ENCODE measurements around the gene BCL11A.

BCL11A gene

DNA sequence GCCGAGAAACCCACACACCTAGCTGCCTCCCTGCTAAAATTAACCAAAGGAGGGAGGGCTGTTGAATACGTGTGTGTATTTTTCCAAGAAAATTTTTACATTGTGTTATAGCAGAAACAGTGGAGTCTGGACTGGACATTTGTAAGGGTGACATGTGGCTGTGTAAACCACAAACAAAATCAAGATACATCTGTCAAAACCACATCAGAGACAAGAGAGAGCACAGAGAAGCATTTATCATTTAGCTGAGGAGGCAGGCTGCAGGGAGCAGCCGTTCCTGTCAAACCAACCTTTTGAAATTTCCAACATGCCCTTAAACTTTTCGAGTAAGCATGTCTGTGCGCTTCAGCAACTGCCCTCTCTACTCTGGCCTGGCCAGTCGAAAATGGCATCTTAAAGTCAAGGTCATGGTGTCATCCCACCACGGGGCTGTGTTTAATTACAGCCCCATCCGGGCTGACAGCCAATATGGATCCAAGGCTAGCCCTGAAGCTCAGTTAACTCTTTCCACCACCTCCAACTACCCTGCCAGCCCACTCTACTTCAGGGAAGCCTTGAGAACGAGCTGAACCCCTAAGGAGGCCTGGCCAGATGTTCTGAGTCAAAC is 8.4 kb downstream of the BCL11A start:
- DNase-seq (ENCODE audit: low spot score) = no peak

DNA sequence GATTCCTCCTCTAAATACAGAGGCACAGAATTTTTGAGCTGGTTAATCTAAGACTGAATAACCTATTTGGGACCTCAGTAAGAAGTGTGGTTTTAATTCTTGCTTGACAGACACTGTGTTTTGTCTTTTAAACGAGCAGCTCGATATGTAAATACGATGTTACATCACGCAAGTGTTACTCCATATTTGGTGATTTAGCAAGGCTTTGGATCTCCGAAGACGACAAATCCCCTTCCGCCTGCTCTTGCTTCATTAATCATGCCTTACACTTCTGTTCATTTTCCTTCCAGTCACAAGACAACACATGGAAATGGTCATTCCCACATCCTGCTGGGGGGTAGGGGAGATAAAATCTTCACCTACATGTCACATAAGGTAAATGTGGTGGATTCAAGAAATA is 9.4 kb downstream of the BCL11A start:
- DNase-seq (ENCODE audit: low spot score) = no peak

DNA sequence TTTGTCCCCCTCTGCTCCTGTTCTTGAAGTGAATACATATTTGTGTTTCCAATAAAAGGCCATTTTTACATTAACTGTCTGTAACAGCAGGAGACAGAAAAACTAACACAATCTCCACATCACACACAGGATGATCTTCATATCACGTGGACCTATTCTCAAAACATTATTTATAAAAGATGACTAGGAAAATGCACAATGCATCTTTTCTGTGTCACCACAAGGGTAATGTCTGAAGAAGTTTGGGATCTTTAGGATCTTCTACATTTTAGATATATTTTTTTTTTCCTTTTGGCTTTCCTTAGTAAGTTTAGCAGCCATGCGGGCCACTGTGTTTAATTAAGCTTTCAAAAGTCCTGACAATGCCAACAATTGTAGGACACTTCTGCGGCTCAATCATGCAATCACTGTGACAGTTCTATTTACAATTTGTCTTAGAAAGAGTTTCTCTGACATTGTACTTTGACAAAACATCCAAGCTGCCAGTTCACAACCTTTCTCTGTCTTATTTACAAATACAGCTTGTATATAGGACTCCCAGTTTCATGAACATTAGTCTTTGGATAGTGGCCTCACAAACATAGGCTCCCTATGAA is 12.3 kb downstream of the BCL11A start:
- no peak for DNase-seq (ENCODE audit: low spot score)

GRCh38 chr2:60540074-60540473 is 13.4 kb downstream of the BCL11A start:
- no peak for DNase-seq (ENCODE audit: low spot score)

GRCh38 chr2:60539140-60539539 is 14.3 kb downstream of the BCL11A start:
- no peak for DNase-seq (ENCODE audit: low spot score)

DNA sequence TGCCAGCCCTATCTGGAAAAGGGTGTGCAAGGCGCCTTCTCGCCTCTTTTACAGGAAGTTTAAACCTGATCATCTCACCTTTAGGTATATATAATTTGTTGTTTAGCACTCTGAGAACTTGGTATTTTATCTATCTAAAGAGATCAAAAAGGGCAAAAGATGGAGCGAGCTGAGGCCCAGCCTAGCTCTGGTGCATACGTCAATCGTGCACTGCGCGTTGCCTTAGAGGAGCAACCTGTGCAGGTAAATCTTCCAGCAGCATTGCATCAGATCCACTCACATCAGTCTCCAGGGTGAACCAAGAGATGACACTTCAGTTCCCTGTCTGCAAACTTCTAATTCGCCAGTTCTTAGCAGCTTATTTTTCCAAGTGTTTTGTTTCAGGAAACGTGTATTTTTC is 15.4 kb downstream of the BCL11A start:
- no peak for DNase-seq (ENCODE audit: low spot score)

- no peak for DNase-seq (ENCODE audit: low spot score)
Observed at GRCh38 chr2:60536746-60537145, 16.7 kb downstream of the BCL11A start.

GRCh38 chr2:60535685-60536312 is 17.7 kb downstream of the BCL11A start:
- DNase-seq (ENCODE audit: low spot score) = no peak

- no peak for DNase-seq (ENCODE audit: low spot score)
Observed at GRCh38 chr2:60534892-60535684, 18.4 kb downstream of the BCL11A start.

- no peak for DNase-seq (ENCODE audit: low spot score)
Observed at GRCh38 chr2:60534052-60534685, 19.3 kb downstream of the BCL11A start.

DNA sequence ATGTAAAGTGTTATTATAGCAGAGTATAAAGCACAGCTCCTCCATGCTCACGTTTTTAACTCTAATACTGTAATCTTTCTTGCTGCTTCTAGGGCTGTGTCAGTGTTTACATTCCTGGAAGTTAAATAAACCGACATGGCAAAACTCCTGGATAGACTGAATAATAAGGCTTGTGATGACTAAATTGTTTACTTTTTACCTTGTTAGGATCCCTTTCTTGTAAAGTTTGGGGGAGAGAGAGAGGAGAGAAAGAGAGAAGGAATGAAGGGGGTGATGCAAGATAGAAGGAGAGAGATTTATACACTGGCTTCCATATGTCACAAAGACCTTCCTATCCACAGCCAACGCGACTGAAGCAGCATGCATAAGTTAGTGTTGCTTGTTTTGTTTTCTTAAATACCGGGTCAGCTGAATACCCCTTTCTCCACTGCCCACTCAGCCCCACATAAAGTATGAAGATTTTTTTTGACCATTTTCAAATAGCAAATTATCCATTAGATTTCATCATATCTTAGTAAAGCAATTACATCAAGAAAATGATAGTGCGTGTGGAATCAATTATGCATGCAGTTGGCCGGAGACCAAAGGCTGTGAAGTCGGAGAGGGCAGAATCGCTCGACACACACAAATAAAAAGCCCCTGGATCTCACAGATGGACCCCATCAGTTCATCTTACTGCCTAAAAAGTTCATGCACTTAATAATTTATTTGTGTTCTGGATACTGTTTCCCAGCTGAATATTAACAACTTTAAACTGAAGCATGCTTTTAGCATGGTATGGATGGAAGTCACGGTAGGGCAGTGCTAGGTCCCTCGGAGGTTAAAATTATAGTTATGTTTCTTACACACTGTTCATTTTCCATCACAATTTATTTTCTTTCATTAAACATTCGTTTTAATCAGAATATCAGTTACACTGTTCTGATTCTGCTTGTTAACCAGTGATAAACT is 20.1 kb downstream of the BCL11A start:
- no peak for DNase-seq (ENCODE audit: low spot score)

GRCh38 chr2:60532421-60532820 is 21.0 kb downstream of the BCL11A start:
- DNase-seq (ENCODE audit: low spot score) = no peak

GRCh38 chr2:60531701-60532133 is 21.7 kb downstream of the BCL11A start:
- no peak for DNase-seq (ENCODE audit: low spot score)

DNA sequence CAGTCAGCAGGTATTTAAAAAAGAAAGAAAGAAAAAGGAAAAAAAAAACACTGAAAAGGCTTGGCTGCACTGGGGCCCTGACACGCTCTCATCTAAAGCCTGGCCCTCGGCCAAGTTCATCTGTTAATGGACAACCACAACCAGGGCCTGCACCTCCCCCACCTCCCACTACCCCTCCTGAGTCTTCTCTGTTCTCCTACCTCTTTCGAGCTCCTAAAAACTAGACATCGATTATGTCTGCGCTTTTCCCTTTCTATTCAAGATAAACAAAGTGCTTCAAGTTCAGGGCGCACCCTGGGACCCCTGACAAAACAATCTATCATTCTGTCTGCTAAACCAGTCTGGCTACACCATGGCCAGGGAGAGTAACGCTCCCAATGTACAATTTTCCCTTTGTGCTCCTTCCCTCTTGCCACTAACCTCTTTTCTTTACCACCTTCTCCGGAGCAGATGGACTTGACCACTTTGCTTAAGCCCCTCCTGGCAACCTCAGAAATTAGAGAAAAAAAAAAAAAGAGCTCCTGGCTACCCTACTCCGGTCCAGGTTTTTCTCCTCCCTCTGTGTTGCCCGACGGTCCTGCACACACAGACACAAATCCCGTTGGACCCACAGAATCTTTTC is 22.7 kb downstream of the BCL11A start:
- no peak for DNase-seq (ENCODE audit: low spot score)

DNA sequence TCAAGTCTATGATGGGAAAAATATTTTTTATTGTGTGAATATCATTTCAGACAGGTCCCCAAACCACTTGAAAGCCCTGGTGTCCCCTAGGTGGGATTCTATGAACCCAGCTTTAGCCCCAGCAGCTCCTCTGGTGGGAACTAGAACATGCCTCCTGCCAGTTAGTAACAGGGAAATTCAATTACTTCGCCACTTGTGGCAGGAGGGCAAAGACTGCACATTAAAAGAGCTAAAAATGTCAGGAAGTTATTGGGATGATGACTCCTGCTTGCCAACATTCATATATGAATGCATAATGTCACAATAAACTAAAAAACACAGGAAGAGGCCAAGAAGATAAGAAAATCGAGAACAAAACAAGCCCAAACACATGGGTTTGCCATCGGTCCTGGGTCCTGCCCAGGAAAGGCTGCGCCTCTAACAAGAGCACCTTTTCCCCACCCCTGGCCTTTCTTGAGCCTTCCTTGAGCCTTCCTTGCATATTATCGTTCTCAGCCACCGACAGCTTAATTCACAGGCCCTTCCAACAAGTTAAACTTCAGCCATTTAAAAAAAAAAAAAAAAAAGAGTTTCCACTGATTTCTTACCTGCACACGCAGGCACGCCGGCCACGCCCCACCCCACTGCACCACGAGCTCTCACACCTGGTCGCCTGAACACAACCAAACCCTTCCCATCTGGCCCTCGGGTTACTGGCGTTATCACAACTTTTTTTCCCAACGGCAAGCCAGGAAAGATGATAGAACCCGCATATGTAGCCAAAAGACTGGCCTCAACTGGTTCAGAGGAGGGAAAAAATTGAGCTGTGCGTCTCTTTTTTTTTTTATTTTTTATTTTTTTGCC is 23.4 kb downstream of the BCL11A start:
- DNase-seq (ENCODE audit: low spot score) = no peak

- no peak for DNase-seq (ENCODE audit: low spot score)
Observed at GRCh38 chr2:60529136-60529784, 24.2 kb downstream of the BCL11A start.

DNA sequence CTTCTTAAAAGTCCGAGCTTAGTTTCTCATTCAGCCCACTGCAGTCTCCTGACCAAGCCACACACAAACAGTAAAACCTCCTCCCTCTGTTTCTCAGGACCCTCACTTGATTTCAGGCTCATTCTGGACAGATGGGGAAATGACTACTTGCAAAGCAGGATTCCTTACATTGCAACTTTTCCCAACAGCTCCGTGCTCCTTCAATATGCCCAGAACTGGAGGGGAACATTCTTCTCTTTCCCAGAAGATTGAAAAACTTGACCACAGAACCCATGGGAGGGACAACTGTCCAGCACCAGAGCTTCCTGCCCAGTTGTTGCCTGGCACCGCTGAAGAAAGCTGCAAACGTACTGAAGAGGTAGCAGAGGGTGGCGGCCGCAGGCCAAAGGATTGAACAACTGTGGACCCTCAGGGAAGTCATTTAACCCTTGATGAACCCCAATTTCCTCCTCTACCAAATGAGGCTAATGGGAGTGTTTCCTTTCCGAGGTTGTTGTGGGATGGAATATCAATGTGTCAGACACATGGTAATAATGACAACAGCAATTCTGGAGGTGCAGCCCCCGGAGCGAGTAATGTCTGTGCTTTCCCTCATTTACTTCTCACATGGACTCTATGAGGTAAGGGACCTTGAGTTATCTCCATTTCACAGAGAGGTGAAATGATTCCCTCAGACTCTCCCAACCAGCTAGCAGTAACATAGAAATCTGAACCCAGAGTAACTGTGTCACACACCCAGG is 25.0 kb downstream of the BCL11A start:
- no peak for DNase-seq (ENCODE audit: low spot score)

- no peak for DNase-seq (ENCODE audit: low spot score)
Observed at GRCh38 chr2:60527762-60528161, 25.7 kb downstream of the BCL11A start.

DNA sequence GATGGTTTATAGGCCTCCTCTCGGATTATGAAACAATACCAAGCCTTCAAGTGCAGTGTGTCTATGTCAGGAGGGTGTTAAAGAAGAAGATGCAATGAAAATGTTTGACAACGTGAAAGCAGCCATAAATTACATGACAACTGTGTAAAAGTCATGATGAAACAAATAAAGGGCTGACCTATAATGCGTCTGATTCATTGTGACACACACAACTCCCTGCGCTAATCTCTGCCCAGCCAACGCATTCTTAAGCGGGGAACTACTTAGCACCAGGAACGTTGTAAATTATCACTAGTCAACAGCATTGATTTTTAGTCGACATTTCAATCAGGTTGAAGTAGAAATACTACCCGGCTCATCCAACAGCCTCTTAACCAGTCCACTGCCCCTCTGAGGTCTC is 26.8 kb downstream of the BCL11A start:
- no peak for DNase-seq (ENCODE audit: low spot score)

Measured in globus pallidus (tissue), 1 donor.